Measurements from ENCODE around the gene TMEM98.
"Not testable (repeated sequence)": the region's sequence is repeated elsewhere in the genome, so short reads cannot be mapped to it uniquely, and the experiment has no call there.

- not testable (repeated sequence) for TF ChIP-seq CTCF, POLR2AphosphoS5, POLR2A (IDR thresholded peaks at IDR 0.05)
Observed at GRCh38 chr17:32987453-32987805, 59.5 kb downstream of the TMEM98 start.
